Measurements from ENCODE around the gene RASGRF1.
"Not testable (repeated sequence)": the region's sequence is repeated elsewhere in the genome, so short reads cannot be mapped to it uniquely, and the experiment has no call there.

The RASGRF1 gene

GRCh38 chr15:79090487-79091203, at the start of gene RASGRF1:
Gene RASGRF1 (minus strand): TSS chr15:79090780. CDS start chr15:79090498, 282 bp downstream.
- no peak for DNase-seq (ENCODE audit: low read depth in 2 of 2)

- no peak for DNase-seq (ENCODE audit: low read depth in 2 of 2)
Measured at GRCh38 chr15:79136434-79137046, 46.0 kb upstream of the RASGRF1 start.

- no peak for DNase-seq (ENCODE audit: low read depth in 2 of 2)
Measured at GRCh38 chr15:79133309-79133708, 42.7 kb upstream of the RASGRF1 start.

GRCh38 chr15:79132770-79133169, 42.2 kb upstream of the RASGRF1 start:
- no peak for DNase-seq (ENCODE audit: low read depth in 2 of 2)

- DNase-seq (ENCODE audit: low read depth in 2 of 2): no peak
Measured at GRCh38 chr15:79132361-79132760, 41.8 kb upstream of the RASGRF1 start.

GRCh38 chr15:79130535-79131130, 40.1 kb upstream of the RASGRF1 start:
- no peak for DNase-seq (ENCODE audit: low read depth in 2 of 2)

- no peak for DNase-seq (ENCODE audit: low read depth in 2 of 2)
Measured at GRCh38 chr15:79129235-79129634, 38.7 kb upstream of the RASGRF1 start.

- no peak for DNase-seq (ENCODE audit: low read depth in 2 of 2)
Measured at GRCh38 chr15:79128556-79128955, 38.0 kb upstream of the RASGRF1 start.

GRCh38 chr15:79124388-79124787, 33.8 kb upstream of the RASGRF1 start:
- no peak for DNase-seq (ENCODE audit: low read depth in 2 of 2)

- no peak for DNase-seq (ENCODE audit: low read depth in 2 of 2)
Measured at GRCh38 chr15:79122991-79123390, 32.4 kb upstream of the RASGRF1 start.

- no peak for DNase-seq (ENCODE audit: low read depth in 2 of 2)
Measured at GRCh38 chr15:79122391-79122790, 31.8 kb upstream of the RASGRF1 start.

- no peak for DNase-seq (ENCODE audit: low read depth in 2 of 2)
Measured at GRCh38 chr15:79121571-79121970, 31.0 kb upstream of the RASGRF1 start.

- no peak for DNase-seq (ENCODE audit: low read depth in 2 of 2)
Measured at GRCh38 chr15:79117442-79118204, 27.0 kb upstream of the RASGRF1 start.

GRCh38 chr15:79116771-79117170, 26.2 kb upstream of the RASGRF1 start:
- no peak for DNase-seq (ENCODE audit: low read depth in 2 of 2)

- DNase-seq (ENCODE audit: low read depth in 2 of 2): no peak
Measured at GRCh38 chr15:79115986-79116665, 25.5 kb upstream of the RASGRF1 start.

- no peak for DNase-seq (ENCODE audit: low read depth in 2 of 2)
Measured at GRCh38 chr15:79113831-79114230, 23.3 kb upstream of the RASGRF1 start.

GRCh38 chr15:79111404-79111803, 20.8 kb upstream of the RASGRF1 start:
- not testable (repeated sequence) for DNase-seq (ENCODE audit: low read depth in 2 of 2)

- DNase-seq (ENCODE audit: low read depth in 2 of 2): no peak
Measured at GRCh38 chr15:79105141-79105540, 14.6 kb upstream of the RASGRF1 start.

- DNase-seq (ENCODE audit: low read depth in 2 of 2): no peak
Measured at GRCh38 chr15:79102595-79102994, 12.0 kb upstream of the RASGRF1 start.

- DNase-seq (ENCODE audit: low read depth in 2 of 2): no peak
Measured at GRCh38 chr15:79101866-79102581, 11.4 kb upstream of the RASGRF1 start.

GRCh38 chr15:79099692-79100091, 9.1 kb upstream of the RASGRF1 start:
- no peak for DNase-seq (ENCODE audit: low read depth in 2 of 2)

Data from stimulated activated CD8-positive, alpha-beta memory T cell treated with anti-CD3 and anti-CD28 coated beads, Interleukin-7, amount 100 ng/mL, for 4 hours (primary cell).